Measurements from ENCODE around the gene ZNF718.
"Not testable (repeated sequence)": the region's sequence is repeated elsewhere in the genome, so short reads cannot be mapped to it uniquely, and the experiment has no call there.

ZNF718 gene

GRCh38 chr4:175986-176385 lies 51.7 kb downstream of the ZNF718 start:
- Histone ChIP-seq H3K27ac (ENCODE audit: insufficient read depth in 1 of 2, low read depth in 1 of 2, low read length in 2 of 2, poor library complexity in 1 of 2, severe bottlenecking in 2 of 2) (no peak overlapping the region), H3K27me3 (replicated peaks in 2 of 5; ENCODE audit: control insufficient read depth in 4 of 5, insufficient read depth in 5 of 5, low read length in 4 of 5) (no peaks in the 10 kb centered on the region), H3K9me3 (ENCODE audit: control extremely low read depth in 1 of 5, control insufficient read depth in 4 of 5, insufficient read depth in 2 of 5, low read depth in 1 of 5, low read length in 4 of 5) (peaks cover 14 to 85% (median 45%) of the 10 kb centered on the region in 5 experiments), H3K36me3 (ENCODE audit: control insufficient read depth in 4 of 4, insufficient read depth in 4 of 4, low read length in 3 of 4) (peaks cover 0 to 21% (median 2%) of the 10 kb centered on the region in 4 experiments), H3K4me3 (ENCODE audit: control insufficient read depth in 1 of 7, extremely low read depth in 1 of 7, insufficient read depth in 4 of 7, low read depth in 2 of 7, low read length in 6 of 7) (no peak overlapping the region), H3K4me1 (ENCODE audit: control extremely low read depth in 1 of 4, control insufficient read depth in 4 of 4, insufficient read depth in 4 of 4, low read length in 3 of 4) (no peaks in the 10 kb centered on the region)
- POLR2A ChIA-PET = no interaction called here
- no peak for DNase-seq
- CTCF ChIA-PET = interaction anchor here (0.8 kb wide), 1 partner anchor 66 kb away, joined by 3 read pairs; no protein-coding TSS in a partner anchor

GRCh38 chr4:176995-177394 lies 52.7 kb downstream of the ZNF718 start:
- CTCF ChIA-PET = interaction anchor here (0.8 kb wide), 1 partner anchor 65 kb away, joined by 3 read pairs; no protein-coding TSS in a partner anchor
- no peaks in the 10 kb centered on the region for H3K4me1 ChIP-seq (ENCODE audit: control extremely low read depth in 1 of 4, control insufficient read depth in 4 of 4, insufficient read depth in 4 of 4, low read length in 3 of 4)
- peaks cover 14 to 85% (median 46%) of the 10 kb centered on the region in 5 experiments for H3K9me3 ChIP-seq (ENCODE audit: control extremely low read depth in 1 of 5, control insufficient read depth in 4 of 5, insufficient read depth in 2 of 5, low read depth in 1 of 5, low read length in 4 of 5)
- no peaks in the 10 kb centered on the region for H3K27me3 ChIP-seq (replicated peaks in 2 of 5; ENCODE audit: control insufficient read depth in 4 of 5, insufficient read depth in 5 of 5, low read length in 4 of 5)
- H3K4me3 ChIP-seq (ENCODE audit: control insufficient read depth in 1 of 7, extremely low read depth in 1 of 7, insufficient read depth in 4 of 7, low read depth in 2 of 7, low read length in 6 of 7) = no peak overlapping the region
- H3K27ac ChIP-seq (ENCODE audit: insufficient read depth in 1 of 2, low read depth in 1 of 2, low read length in 2 of 2, poor library complexity in 1 of 2, severe bottlenecking in 2 of 2) = no peak overlapping the region
- peaks cover 0 to 20% (median 2%) of the 10 kb centered on the region in 4 experiments for H3K36me3 ChIP-seq (ENCODE audit: control insufficient read depth in 4 of 4, insufficient read depth in 4 of 4, low read length in 3 of 4)
- WGBS (ENCODE audit: insufficient coverage) = 0% methylated on average over 1 of the region's 1 CpG
- POLR2A ChIA-PET = no interaction called here
- no peak for DNase-seq

- H3K4me3 ChIP-seq (ENCODE audit: control insufficient read depth in 1 of 7, extremely low read depth in 1 of 7, insufficient read depth in 4 of 7, low read depth in 2 of 7, low read length in 6 of 7); H3K27ac ChIP-seq (ENCODE audit: insufficient read depth in 1 of 2, low read depth in 1 of 2, low read length in 2 of 2, poor library complexity in 1 of 2, severe bottlenecking in 2 of 2); H3K27me3 ChIP-seq (replicated peaks in 2 of 5; ENCODE audit: control insufficient read depth in 4 of 5, insufficient read depth in 5 of 5, low read length in 4 of 5); POLR2A ChIA-PET; H3K4me1 ChIP-seq (ENCODE audit: control extremely low read depth in 1 of 4, control insufficient read depth in 4 of 4, insufficient read depth in 4 of 4, low read length in 3 of 4); DNase-seq; CTCF ChIA-PET: not testable (repeated sequence)
- Histone ChIP-seq H3K9me3 (ENCODE audit: control extremely low read depth in 1 of 5, control insufficient read depth in 4 of 5, insufficient read depth in 2 of 5, low read depth in 1 of 5, low read length in 4 of 5) (peaks cover 8 to 86% (median 26%) of the 10 kb centered on the region in 5 experiments), H3K36me3 (ENCODE audit: control insufficient read depth in 4 of 4, insufficient read depth in 4 of 4, low read length in 3 of 4) (peaks cover 0 to 14% (median 2%) of the 10 kb centered on the region in 4 experiments)
- 100% methylated on average over 2 of the region's 3 CpGs for WGBS (ENCODE audit: insufficient coverage)
Measured at GRCh38 chr4:182225-182624, 57.9 kb downstream of the ZNF718 start.

GRCh38 chr4:188091-188490 lies 63.8 kb downstream of the ZNF718 start:
- H3K4me1 ChIP-seq (ENCODE audit: control extremely low read depth in 1 of 4, control insufficient read depth in 4 of 4, insufficient read depth in 4 of 4, low read length in 3 of 4) = no peaks in the 10 kb centered on the region
- H3K36me3 ChIP-seq (ENCODE audit: control insufficient read depth in 4 of 4, insufficient read depth in 4 of 4, low read length in 3 of 4) = peaks cover 0 to 6% (median under 1%) of the 10 kb centered on the region in 4 experiments
- no peak overlapping the region for H3K4me3 ChIP-seq (ENCODE audit: control insufficient read depth in 1 of 7, extremely low read depth in 1 of 7, insufficient read depth in 4 of 7, low read depth in 2 of 7, low read length in 6 of 7)
- DNase-seq = no peak
- ChIA-PET POLR2A (no interaction called here), CTCF (no interaction called here)
- H3K9me3 ChIP-seq (ENCODE audit: control extremely low read depth in 1 of 5, control insufficient read depth in 4 of 5, insufficient read depth in 2 of 5, low read depth in 1 of 5, low read length in 4 of 5) = peaks cover 5 to 58% (median 31%) of the 10 kb centered on the region in 5 experiments
- 90% methylated on average over 3 of the region's 3 CpGs for WGBS (ENCODE audit: insufficient coverage)
- no peak overlapping the region for H3K27ac ChIP-seq (ENCODE audit: insufficient read depth in 1 of 2, low read depth in 1 of 2, low read length in 2 of 2, poor library complexity in 1 of 2, severe bottlenecking in 2 of 2)
- no peaks in the 10 kb centered on the region for H3K27me3 ChIP-seq (replicated peaks in 2 of 5; ENCODE audit: control insufficient read depth in 4 of 5, insufficient read depth in 5 of 5, low read length in 4 of 5)

GRCh38 chr4:195159-195558 lies 70.9 kb downstream of the ZNF718 start:
- Histone ChIP-seq H3K9me3 (ENCODE audit: control extremely low read depth in 1 of 5, control insufficient read depth in 4 of 5, insufficient read depth in 2 of 5, low read depth in 1 of 5, low read length in 4 of 5) (peaks cover 3 to 25% (median 14%) of the 10 kb centered on the region in 5 experiments), H3K4me1 (ENCODE audit: control extremely low read depth in 1 of 4, control insufficient read depth in 4 of 4, insufficient read depth in 4 of 4, low read length in 3 of 4) (peaks cover 4 to 17% (median 8%) of the 10 kb centered on the region in 4 experiments)
- CTCF ChIA-PET; H3K4me3 ChIP-seq (ENCODE audit: control insufficient read depth in 1 of 7, extremely low read depth in 1 of 7, insufficient read depth in 4 of 7, low read depth in 2 of 7, low read length in 6 of 7); H3K36me3 ChIP-seq (ENCODE audit: control insufficient read depth in 4 of 4, insufficient read depth in 4 of 4, low read length in 3 of 4); H3K27ac ChIP-seq (ENCODE audit: insufficient read depth in 1 of 2, low read depth in 1 of 2, low read length in 2 of 2, poor library complexity in 1 of 2, severe bottlenecking in 2 of 2); POLR2A ChIA-PET; H3K27me3 ChIP-seq (replicated peaks in 2 of 5; ENCODE audit: control insufficient read depth in 4 of 5, insufficient read depth in 5 of 5, low read length in 4 of 5): not testable (repeated sequence)
- 14% methylated on average over 1 of the region's 3 CpGs for WGBS (ENCODE audit: insufficient coverage)
- DNase-seq = peak; percentile 46 to 84 (median 78)

- Histone ChIP-seq H3K4me1 (ENCODE audit: control extremely low read depth in 1 of 4, control insufficient read depth in 4 of 4, insufficient read depth in 4 of 4, low read length in 3 of 4) (peaks cover 0 to 1% (median under 1%) of the 10 kb centered on the region in 4 experiments), H3K4me3 (ENCODE audit: control insufficient read depth in 1 of 7, extremely low read depth in 1 of 7, insufficient read depth in 4 of 7, low read depth in 2 of 7, low read length in 6 of 7) (no peak overlapping the region), H3K27me3 (replicated peaks in 2 of 5; ENCODE audit: control insufficient read depth in 4 of 5, insufficient read depth in 5 of 5, low read length in 4 of 5) (no peaks in the 10 kb centered on the region), H3K36me3 (ENCODE audit: control insufficient read depth in 4 of 4, insufficient read depth in 4 of 4, low read length in 3 of 4) (peaks cover 0 to 24% (median 7%) of the 10 kb centered on the region in 4 experiments), H3K9me3 (ENCODE audit: control extremely low read depth in 1 of 5, control insufficient read depth in 4 of 5, insufficient read depth in 2 of 5, low read depth in 1 of 5, low read length in 4 of 5) (peaks cover 8 to 60% (median 42%) of the 10 kb centered on the region in 5 experiments), H3K27ac (ENCODE audit: insufficient read depth in 1 of 2, low read depth in 1 of 2, low read length in 2 of 2, poor library complexity in 1 of 2, severe bottlenecking in 2 of 2) (no peak overlapping the region)
- CTCF ChIA-PET = no interaction called here
- POLR2A ChIA-PET = no interaction called here
- DNase-seq = no peak
- no CpG with 5 or more reads among the region's 3 CpGs for WGBS (ENCODE audit: insufficient coverage)
Measured at GRCh38 chr4:200936-201335, 76.6 kb downstream of the ZNF718 start.

- H3K4me1 ChIP-seq (ENCODE audit: control extremely low read depth in 1 of 4, control insufficient read depth in 4 of 4, insufficient read depth in 4 of 4, low read length in 3 of 4); H3K27me3 ChIP-seq (replicated peaks in 2 of 5; ENCODE audit: control insufficient read depth in 4 of 5, insufficient read depth in 5 of 5, low read length in 4 of 5); H3K4me3 ChIP-seq (ENCODE audit: control insufficient read depth in 1 of 7, extremely low read depth in 1 of 7, insufficient read depth in 4 of 7, low read depth in 2 of 7, low read length in 6 of 7); H3K27ac ChIP-seq (ENCODE audit: insufficient read depth in 1 of 2, low read depth in 1 of 2, low read length in 2 of 2, poor library complexity in 1 of 2, severe bottlenecking in 2 of 2); CTCF ChIA-PET; POLR2A ChIA-PET: not testable (repeated sequence)
- peak in 2 of 3 donors; percentile 27 to 35 for DNase-seq
- Histone ChIP-seq H3K36me3 (ENCODE audit: control insufficient read depth in 4 of 4, insufficient read depth in 4 of 4, low read length in 3 of 4) (peaks cover 0 to 24% (median 6%) of the 10 kb centered on the region in 4 experiments), H3K9me3 (ENCODE audit: control extremely low read depth in 1 of 5, control insufficient read depth in 4 of 5, insufficient read depth in 2 of 5, low read depth in 1 of 5, low read length in 4 of 5) (peaks cover 6 to 68% (median 50%) of the 10 kb centered on the region in 5 experiments)
Measured at GRCh38 chr4:202822-203221, 78.5 kb downstream of the ZNF718 start.
